Stimulated activated CD8-positive, alpha-beta memory T cell treated with anti-CD3 and anti-CD28 coated beads, Interleukin-12 subunit alpha, Interleukin-12 subunit beta, amount 100 ng/mL, for 1 hour (primary cell): Measurements from ENCODE around the gene HBQ1.
A peak's percentile ranks its signal among the peaks of the same experiment; 100 is the strongest.
"Not testable (repeated sequence)": the region's sequence is repeated elsewhere in the genome, so short reads cannot be mapped to it uniquely, and the experiment has no call there.

ENCODE experiments used
- DNase-seq: peaks from one replicate; pipeline ENCODE4 v3.0.0-alpha.2; 2020; ENCODE audit warnings: low read depth

HBQ1 gene

DNA sequence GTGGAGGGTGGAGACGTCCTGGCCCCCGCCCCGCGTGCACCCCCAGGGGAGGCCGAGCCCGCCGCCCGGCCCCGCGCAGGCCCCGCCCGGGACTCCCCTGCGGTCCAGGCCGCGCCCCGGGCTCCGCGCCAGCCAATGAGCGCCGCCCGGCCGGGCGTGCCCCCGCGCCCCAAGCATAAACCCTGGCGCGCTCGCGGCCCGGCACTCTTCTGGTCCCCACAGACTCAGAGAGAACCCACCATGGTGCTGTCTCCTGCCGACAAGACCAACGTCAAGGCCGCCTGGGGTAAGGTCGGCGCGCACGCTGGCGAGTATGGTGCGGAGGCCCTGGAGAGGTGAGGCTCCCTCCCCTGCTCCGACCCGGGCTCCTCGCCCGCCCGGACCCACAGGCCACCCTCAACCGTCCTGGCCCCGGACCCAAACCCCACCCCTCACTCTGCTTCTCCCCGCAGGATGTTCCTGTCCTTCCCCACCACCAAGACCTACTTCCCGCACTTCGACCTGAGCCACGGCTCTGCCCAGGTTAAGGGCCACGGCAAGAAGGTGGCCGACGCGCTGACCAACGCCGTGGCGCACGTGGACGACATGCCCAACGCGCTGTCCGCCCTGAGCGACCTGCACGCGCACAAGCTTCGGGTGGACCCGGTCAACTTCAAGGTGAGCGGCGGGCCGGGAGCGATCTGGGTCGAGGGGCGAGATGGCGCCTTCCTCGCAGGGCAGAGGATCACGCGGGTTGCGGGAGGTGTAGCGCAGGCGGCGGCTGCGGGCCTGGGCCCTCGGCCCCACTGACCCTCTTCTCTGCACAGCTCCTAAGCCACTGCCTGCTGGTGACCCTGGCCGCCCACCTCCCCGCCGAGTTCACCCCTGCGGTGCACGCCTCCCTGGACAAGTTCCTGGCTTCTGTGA is 3.5 kb upstream of the HBQ1 start, which contains the start of gene HBA1:
TSS of gene HBA1 (plus strand) at position 204 of the 906 bp plus-strand sequence. CDS start at position 241, 37 bp downstream.
- DNase-seq = not testable (repeated sequence)

DNA sequence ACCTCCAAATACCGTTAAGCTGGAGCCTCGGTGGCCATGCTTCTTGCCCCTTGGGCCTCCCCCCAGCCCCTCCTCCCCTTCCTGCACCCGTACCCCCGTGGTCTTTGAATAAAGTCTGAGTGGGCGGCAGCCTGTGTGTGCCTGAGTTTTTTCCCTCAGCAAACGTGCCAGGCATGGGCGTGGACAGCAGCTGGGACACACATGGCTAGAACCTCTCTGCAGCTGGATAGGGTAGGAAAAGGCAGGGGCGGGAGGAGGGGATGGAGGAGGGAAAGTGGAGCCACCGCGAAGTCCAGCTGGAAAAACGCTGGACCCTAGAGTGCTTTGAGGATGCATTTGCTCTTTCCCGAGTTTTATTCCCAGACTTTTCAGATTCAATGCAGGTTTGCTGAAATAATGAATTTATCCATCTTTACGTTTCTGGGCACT is 2.9 kb upstream of the HBQ1 start:
- DNase-seq = no peak

DNA sequence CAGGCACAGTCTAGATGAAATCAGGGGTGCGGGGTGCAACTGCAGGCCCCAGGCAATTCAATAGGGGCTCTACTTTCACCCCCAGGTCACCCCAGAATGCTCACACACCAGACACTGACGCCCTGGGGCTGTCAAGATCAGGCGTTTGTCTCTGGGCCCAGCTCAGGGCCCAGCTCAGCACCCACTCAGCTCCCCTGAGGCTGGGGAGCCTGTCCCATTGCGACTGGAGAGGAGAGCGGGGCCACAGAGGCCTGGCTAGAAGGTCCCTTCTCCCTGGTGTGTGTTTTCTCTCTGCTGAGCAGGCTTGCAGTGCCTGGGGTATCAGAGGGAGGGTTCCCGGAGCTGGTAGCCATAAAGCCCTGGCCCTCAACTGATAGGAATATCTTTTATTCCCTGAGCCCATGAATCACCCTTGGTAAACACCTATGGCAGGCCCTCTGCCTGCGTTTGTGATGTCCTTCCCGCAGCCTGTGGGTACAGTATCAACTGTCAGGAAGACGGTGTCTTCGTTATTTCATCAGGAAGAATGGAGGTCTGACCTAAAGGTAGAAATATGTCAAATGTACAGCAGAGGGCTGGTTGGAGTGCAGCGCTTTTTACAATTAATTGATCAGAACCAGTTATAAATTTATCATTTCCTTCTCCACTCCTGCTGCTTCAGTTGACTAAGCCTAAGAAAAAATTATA is 2.1 kb upstream of the HBQ1 start:
- no peak for DNase-seq

DNA sequence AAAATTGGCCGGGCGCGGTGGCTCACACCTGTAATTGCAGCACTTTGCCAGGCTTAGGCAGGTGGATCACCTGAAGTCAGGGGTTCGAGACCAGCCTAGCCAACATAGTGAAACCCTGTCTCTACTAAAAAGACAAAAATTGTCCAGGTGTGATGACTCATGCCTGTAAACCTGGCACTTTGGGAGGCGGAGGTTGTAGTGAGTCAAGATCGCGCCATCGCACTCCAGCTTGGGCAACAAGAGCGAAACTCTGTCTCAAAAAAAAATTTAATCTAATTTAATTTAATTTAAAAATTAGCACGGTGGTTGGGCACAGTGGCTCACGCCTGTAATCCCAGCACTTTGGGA is 1.6 kb upstream of the HBQ1 start:
- no peak for DNase-seq

DNA sequence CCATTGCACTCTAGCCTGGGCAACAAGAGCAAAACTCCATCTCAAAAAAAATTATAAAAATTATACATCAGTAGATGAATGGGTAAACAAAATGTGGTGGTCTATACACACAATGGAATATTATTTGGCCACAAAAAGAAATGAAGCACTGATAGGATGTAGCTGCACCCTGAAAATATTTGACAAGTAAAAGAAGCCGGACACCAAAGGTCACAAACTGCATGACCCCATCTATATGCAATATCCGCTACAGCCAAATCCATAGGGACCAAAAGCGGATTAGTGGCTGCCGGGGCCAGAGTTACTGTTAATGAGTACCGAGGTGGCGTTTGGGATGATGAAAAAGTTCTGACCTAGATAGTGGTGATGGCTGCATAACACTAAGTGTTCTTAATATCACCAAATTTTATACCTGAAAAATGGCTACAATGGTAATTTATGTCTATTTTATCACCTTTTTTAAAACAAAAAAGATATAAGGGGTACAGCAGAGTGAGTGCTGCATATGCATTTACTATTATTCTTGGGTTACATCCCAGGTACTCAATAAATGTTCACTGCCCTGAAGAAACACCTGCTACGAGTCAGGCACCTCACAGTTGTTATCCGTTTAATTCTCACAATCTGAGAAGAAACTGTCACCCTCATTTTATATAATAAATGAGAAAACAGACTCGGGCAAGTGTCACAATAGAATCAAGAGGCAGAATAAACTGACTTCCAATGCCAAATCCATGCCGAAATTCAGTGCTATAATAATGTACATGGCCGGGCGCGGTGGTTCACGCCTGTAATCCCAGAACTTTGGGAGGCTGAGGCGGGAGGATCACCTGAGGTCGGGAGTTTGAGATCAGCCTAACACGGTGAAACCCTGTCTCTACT is 807 bp upstream of the HBQ1 start:
- no peak for DNase-seq

DNA sequence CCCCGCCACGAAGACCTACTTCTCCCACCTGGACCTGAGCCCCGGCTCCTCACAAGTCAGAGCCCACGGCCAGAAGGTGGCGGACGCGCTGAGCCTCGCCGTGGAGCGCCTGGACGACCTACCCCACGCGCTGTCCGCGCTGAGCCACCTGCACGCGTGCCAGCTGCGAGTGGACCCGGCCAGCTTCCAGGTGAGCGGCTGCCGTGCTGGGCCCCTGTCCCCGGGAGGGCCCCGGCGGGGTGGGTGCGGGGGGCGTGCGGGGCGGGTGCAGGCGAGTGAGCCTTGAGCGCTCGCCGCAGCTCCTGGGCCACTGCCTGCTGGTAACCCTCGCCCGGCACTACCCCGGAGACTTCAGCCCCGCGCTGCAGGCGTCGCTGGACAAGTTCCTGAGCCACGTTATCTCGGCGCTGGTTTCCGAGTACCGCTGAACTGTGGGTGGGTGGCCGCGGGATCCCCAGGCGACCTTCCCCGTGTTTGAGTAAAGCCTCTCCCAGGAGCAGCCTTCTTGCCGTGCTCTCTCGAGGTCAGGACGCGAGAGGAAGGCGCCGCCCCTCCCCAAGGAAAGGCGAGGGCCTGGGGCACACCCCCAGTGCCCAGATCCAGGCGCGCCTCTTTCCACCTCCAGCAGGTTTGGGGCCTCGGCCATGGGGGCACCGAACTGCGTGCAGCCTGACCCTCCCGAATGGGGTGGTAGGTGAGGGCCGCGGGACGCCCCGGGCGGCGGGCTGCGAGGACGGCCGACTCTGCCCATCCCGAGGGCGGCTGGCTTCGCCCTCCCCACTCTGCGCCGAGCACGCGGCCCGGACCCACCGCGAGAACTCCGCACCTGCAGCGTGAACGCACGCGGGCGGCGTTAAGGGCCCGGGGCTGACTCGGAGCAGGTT is 664 bp downstream of the HBQ1 start:
- peak; percentile 72 for DNase-seq

DNA sequence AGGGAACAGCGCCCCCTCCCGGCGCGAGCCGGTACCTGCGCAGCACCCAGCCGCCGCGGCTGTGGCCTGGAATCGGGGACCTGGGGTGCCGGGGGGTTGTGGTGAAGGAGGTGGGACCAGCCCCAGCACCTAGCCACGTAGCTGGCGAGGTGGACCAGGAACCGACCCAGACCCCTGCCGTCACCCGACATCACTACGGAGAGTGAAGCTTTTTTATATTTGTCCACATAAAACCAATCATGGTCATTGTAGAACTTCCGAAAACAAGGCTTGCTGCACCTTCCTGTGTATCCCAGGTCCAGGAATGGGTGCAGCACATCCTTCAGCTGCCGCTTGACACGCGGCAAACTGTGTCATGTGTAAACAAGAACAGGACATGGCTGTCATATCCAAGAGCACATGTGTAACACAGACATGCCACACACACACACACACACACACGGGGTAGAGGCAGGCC is 1.3 kb downstream of the HBQ1 start:
- no peak for DNase-seq

DNA sequence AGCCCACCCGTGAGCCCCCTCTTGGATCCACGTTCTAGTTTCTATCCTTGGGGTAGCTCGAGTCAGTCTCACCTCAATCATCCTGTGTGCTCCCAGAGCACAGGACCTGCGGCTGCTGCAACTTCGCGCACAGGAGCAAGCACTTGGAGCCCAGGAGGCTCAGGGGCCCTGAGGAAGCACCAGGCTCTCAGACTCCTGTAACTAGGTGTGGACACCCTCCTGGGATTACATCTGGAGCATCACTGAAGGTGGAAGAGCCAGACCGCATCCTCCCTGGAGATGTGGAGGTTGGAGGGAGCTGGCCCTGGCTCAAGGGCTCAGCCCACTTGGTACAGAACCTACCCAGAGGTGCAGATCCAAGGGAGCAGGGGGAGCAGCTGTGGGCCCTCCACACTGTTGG is 2.7 kb downstream of the HBQ1 start:
- no peak for DNase-seq

DNA sequence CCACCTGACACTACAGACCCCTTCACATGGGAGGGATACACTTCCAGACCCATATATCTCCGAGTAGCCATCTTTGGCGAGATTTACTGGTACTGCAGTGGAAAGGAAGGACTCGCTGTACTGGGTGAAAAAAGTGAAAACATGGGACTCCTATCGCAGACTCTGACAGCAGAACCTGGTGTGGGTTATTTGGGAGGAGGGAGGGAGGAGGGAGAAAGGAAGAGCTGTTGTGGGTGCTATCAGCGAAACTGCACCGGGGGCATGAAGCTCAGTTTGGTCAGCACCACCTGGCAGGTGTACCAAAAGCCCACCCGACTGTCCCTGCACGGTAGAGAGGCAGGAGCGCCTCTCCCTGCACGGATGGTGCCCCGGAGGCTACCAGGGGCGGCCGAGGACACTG is 5.0 kb downstream of the HBQ1 start:
- no peak for DNase-seq

DNA sequence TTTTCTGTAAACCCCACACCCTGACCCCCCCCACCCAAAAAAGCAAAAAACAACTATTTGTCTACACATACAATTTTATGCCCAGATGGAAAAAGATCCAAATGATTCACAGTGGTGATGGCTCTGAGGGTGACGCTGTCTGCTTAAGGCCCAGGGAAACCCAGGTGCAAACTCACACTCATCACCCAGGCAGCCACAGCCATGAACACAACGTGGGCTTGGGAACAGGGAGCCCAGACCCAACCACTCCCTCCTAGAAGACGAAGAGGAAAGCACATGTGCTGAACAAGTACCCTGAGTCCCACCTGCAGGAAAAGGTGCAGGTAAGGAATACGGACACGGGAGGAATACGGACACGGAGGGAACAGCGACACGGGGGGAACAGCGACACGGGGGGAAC is 5.4 kb downstream of the HBQ1 start:
- DNase-seq = no peak

DNA sequence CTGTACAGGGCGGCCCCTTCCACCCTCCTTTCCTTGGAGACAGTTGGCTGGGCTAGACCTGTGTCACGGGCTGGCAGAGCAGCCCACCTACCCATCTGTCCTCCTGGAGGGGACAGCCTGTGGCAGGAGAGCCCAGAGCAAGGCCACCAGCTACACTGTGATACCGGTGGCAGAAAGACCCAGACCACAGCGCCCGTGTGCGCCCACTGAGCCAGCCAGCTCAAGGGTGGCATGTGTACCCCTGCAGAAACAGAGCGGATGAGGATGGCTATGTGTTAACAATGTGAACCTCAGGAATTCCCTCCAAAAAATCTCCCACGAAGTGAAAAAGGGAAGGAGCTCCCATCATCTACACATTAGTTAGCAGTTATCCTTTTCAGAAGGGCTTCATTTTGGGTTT is 7.1 kb downstream of the HBQ1 start:
- DNase-seq = no peak

DNA sequence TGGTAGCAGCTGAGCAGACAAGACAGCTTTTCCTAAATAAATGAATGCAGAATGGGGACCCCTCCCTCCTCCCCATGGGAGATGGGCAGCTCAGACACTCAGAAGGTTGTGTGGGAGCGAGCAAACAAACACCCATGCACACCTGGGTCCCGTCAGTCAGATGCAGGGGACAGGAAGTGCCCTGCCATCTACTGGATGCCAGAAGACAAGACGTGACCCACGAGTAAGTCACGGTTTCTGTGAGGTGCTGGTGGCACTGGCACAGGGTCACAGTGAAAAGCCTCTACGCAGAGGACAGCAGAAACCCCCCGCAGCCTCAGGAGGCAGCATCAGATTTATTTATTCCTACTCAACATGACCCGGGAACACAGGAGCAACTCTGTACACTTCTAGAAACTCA is 8.4 kb downstream of the HBQ1 start:
- no peak for DNase-seq

DNA sequence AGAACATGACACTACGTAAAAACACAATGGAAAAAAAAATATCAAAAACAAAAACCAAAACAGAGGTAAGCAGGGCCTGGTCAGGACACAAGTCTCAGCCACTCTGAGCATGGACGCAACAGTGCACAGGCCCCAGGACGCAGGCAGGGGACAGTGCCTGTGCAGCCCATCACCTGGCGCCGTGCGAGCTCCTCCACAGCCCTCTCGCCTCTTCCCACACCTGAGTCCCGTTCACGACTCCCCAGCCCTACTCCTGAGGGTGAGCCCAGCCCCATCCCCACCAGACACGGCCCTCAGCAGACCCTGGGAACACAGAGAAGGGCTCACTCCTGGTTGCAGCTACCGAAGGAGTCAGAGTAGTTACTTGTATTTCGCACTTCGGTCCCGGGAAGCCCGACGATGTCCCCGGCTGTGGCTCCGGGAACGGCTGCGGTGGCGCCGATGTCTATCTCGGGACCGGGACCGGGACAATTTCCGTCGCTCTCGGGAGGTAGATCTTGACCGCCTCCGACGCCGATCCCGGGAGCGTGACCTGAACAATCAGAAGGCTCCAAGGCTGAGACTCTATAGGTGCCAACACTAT is 9.4 kb downstream of the HBQ1 start:
- no peak for DNase-seq

DNA sequence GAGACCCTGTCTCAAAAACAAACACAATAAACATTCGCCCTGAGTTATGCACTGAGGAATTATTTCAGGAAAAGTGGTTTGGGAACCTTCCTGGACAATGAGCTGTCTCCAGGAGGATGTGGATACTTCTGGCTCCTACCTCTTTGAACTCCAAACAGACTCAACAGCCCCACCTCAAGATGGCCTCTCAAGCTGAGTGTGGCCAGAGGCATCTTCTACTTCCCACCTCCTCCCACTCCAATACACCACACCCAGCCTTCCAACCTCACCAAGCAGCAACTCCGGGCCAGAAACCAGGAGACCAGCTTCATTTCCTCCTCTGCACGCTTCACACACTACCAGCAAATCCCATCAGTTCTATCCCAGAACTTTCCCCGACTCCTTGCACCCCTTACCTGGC is 11.6 kb downstream of the HBQ1 start:
- DNase-seq = no peak

DNA sequence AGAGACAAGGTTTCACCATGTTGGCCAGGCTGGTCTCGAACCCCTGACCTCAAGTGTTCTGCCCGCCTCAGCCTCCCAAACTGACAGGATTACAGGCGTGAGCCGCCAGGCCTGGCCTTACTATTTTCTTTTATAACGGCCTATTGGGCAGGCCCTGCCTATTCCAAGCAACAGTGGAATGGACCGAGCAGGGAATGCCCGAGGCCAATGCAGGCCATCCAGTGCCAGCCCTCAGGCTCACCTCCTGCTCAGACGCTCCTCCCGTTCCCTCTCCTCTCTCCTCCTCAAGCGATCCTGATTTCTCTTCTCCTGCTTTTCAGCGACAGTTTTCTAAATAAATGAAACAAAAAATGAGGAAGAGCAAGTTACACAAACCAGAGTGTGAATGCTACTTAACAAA is 12.4 kb downstream of the HBQ1 start:
- DNase-seq = no peak

DNA sequence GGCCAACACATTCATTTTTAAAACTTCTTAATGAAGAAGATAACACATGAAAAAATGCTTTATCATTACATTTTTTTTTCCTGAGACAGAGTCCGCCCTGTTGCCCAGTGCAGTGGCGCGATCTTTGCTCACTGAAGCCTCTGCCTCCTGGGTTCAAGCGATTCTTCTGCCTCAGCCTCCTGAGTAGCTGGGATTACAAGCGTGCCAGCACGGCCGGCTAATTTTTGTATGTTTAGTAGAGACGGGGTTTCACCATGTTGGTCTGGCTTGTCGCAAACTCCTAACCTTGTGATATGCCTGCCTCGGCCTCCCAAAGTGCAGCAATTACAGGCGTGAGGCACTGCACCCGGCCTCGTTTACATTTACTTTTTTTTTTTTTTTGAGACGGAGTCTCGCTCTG is 13.2 kb downstream of the HBQ1 start:
- no peak for DNase-seq

DNA sequence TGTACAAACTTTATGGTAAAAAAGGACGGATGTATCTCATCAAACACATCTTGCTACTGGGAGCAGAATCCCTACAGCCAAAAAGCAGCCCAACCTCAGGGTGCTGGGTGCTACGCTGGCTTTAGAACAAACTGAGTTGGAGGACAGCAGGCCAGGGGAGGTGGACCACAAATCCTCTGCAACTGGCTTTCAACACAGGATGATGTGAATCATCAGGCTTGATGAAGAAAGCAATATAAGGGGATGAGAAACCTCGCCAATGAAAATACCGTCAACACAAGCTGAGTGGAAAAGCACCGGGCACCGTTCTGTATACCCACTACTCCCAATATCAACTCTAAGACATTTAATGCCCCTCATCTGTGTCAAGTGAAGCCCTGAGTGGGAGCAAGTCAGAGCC is 14.3 kb downstream of the HBQ1 start:
- no peak for DNase-seq

DNA sequence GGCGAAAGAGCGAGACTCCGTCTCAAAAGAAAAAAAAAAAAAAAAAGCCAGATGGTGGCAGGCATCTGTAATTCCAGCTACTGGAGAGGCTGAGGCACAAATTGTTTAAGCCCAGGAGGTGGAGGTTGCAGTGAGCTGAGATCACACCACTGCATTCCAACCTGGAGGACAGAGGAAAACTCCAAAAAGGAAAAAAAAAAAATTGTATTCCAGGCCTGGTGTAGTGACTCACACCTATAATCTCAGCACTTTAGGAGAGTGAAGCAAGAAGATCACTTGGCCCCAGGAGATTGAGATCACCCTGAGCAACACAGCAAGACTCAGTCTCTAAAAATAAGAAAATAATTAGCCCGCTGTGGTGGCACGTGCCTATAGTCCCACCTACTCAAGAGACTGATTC is 20.1 kb downstream of the HBQ1 start:
- DNase-seq = no peak

DNA sequence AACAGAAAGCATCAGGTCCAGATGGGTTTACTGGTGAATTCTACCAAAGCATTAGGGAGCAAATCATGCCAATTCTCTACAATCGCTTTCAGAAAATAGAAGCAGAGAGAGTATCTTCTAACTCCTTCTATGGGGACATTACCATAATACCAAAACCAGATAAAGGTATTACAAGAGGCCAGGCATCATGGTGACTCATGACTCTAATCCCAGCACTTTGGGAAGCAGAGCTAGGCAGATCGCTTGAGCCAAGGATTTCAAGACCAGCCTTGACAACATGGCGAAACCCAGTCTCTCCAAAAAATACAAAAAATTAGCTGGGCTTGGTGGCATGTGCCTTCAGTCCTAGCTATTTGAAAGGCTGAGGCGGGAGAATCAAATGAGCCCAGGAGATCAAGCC is 23.0 kb downstream of the HBQ1 start:
- no peak for DNase-seq

DNA sequence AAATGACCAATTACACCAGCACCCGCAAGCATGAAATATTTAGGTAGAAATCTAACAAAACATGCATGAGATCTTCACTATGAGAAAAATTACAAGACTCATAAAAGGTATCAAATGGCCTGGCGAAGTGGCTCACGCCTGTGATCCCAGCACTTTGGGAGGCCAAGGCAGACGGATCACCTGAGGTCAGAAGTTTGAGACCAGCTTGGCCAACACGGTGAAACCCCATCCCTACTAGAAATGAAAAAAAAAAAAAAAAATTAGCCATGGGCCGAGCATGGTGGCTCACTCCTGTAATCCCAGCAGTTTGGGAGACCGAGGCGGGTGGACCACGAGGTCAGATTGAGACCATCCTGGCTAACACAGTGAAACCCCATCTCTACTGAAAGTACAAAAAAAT is 23.8 kb downstream of the HBQ1 start:
- DNase-seq = not testable (repeated sequence)

DNA sequence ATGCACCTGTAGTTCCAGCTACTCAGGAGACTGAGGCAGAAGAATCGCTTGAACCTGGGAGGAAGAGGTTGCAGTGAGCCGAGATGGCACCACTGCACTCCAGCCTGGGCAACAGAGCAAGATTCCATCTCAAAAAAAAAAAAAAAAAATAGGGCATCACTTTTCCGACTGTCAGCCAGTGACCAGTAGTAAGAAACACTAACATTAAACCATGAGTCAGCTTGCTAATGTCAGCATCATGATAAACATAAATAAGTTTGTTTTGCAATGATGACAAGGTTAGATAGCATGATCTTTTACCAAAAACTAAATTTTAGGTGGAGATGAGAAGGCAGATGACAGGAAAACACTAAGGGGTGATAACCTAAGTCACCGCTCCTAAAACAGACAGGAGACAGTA is 29.1 kb downstream of the HBQ1 start:
- not testable (repeated sequence) for DNase-seq
